Skeletal muscle satellite cell (primary cell): ENCODE results near the gene ADAMTS19.
A peak's percentile ranks its signal among the peaks of the same experiment; 100 is the strongest.
"Not testable (repeated sequence)": the region's sequence is repeated elsewhere in the genome, so short reads cannot be mapped to it uniquely, and the experiment has no call there.

Experiments used
- H3K27me3 ChIP-seq: 2 replicates; pipeline ENCODE4 v1.7.0; 2013; ENCODE audit warnings: low read length; ENCODE audit not compliant: control insufficient read depth, insufficient read depth
- H3K36me3 ChIP-seq: 2 replicates; pipeline ENCODE4 v1.7.0; 2013; ENCODE audit warnings: mild to moderate bottlenecking, control low read depth, low read length; ENCODE audit not compliant: insufficient read depth
- H3K4me1 ChIP-seq: 2 replicates; pipeline ENCODE4 v1.7.0; 2013; ENCODE audit warnings: low read length; ENCODE audit not compliant: control insufficient read depth, insufficient read depth
- H3K4me2 ChIP-seq: 2 replicates; pipeline ENCODE4 v1.7.0; 2013; ENCODE audit warnings: mild to moderate bottlenecking, low read length
- H3K4me3 ChIP-seq: 2 replicates; pipeline ENCODE4 v1.7.0; 2013; ENCODE audit warnings: low read length
- H3K9ac ChIP-seq: 2 replicates; pipeline ENCODE4 v1.7.0; 2013; ENCODE audit warnings: mild to moderate bottlenecking, low read depth, low read length, moderate library complexity
- H3K9me3 ChIP-seq: replicated peaks from 2 replicates; pipeline ENCODE4 v1.7.0; 2013; ENCODE audit warnings: mild to moderate bottlenecking, control low read depth, low read length

Gene ADAMTS19

DNA sequence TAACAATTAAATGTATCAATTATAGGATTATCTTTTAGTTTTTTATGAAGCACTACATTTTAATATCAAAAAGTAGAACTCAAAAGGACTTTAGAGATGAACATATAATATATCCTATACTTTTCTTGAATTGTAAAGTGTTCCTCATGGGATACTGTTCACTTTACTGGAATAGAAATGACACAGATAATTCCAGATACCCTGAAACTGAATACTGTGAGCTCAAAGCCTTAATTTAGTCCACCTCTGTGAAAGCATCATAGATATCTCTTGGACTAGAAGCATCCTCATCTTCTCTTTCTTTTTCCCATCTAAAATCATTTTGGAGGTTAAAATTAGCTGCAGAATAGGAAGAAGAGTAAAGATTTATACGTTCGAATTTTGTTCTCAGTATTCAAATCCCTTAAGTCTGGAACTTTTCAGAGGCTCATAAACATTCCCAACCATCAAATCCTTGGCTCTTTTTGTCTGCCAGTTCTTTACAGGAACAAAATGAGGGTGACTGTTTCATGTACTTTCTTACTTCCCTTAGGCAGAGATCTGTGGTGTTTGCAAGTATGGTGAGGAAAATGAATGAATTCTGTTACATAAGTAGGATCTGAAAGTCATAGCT lies 49.4 kb downstream of the ADAMTS19 start:
- Histone ChIP-seq H3K4me2 (no peak overlapping the region), H3K9me3 (no peaks in the 10 kb centered on the region), H3K9ac (no peak overlapping the region), H3K36me3 (no peaks in the 10 kb centered on the region), H3K4me1 (peaks cover 35% of the 10 kb centered on the region), H3K27me3 (no peaks in the 10 kb centered on the region), H3K4me3 (no peak overlapping the region)

- Histone ChIP-seq H3K9ac (no peak overlapping the region), H3K9me3 (no peaks in the 10 kb centered on the region), H3K4me2 (no peak overlapping the region), H3K36me3 (no peaks in the 10 kb centered on the region), H3K27me3 (no peaks in the 10 kb centered on the region), H3K4me1 (peaks cover 27% of the 10 kb centered on the region), H3K4me3 (no peak overlapping the region)
Observed at GRCh38 chr5:129511291-129511690, 51.2 kb downstream of the ADAMTS19 start.

DNA sequence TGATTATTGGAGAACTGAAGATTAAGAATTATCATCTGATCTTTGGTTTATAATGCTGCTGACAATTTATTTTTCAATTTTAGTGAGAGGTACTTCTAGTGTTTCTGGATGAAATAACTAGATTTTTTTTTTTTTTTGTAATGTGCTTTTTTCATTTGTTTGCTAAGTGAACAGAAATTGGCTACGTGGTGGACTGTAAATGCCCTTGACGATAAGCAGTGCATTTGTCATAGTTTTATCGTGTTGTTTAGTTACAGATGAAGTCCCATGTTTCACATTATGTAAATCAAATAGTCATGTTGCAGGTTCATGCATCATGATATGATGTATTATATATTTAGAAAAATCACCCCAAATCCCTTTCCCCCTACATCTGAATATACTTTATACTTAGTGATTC lies 81.0 kb downstream of the ADAMTS19 start:
- Histone ChIP-seq H3K36me3 (no peaks in the 10 kb centered on the region), H3K4me3 (no peak overlapping the region), H3K4me2 (no peak overlapping the region), H3K27me3 (no peaks in the 10 kb centered on the region), H3K9me3 (no peaks in the 10 kb centered on the region), H3K4me1 (no peaks in the 10 kb centered on the region), H3K9ac (no peak overlapping the region)

DNA sequence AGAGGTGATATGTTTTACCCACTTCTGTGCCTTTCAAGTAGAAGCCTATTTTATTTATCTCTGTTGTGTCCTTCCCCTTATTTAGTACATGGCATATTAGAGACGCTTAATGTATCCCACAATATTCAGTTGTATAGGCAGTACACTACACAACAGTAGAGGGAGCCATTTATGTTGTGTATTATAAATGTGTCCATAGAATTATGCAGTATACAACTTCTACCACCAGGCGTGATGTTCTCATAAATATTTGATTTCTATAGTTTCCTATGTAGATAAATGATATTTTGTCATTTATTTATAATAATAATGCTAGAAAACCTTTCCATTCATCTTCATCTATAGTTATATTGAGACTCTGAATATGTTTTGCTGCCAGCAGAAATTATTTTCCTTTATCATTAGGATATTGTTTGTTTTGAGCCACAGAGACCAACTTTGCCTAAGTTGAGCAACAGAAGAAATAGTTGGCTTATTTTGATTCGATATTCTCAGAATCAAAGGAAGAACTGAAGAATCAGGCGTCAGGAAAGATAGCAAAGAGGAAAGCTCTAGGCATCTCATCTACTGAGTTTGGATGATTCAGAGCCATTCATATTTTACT lies 81.7 kb downstream of the ADAMTS19 start:
- Histone ChIP-seq H3K4me3 (no peak overlapping the region), H3K36me3 (no peaks in the 10 kb centered on the region), H3K9me3 (no peaks in the 10 kb centered on the region), H3K4me1 (no peaks in the 10 kb centered on the region), H3K4me2 (no peak overlapping the region), H3K27me3 (no peaks in the 10 kb centered on the region), H3K9ac (no peak overlapping the region)

GRCh38 chr5:129547137-129547536 lies 87.0 kb downstream of the ADAMTS19 start:
- Histone ChIP-seq H3K4me2 (no peak overlapping the region), H3K9me3 (no peaks in the 10 kb centered on the region), H3K36me3 (no peaks in the 10 kb centered on the region), H3K27me3 (no peaks in the 10 kb centered on the region), H3K4me3 (no peak overlapping the region), H3K4me1 (no peaks in the 10 kb centered on the region), H3K9ac (no peak overlapping the region)

- Histone ChIP-seq H3K9me3 (no peaks in the 10 kb centered on the region), H3K9ac (no peak overlapping the region), H3K36me3 (no peaks in the 10 kb centered on the region), H3K27me3 (no peaks in the 10 kb centered on the region), H3K4me1 (no peaks in the 10 kb centered on the region), H3K4me3 (no peak overlapping the region), H3K4me2 (no peak overlapping the region)
Observed at GRCh38 chr5:129554134-129554904, 94.2 kb downstream of the ADAMTS19 start.

GRCh38 chr5:129563585-129563984 lies 103.5 kb downstream of the ADAMTS19 start:
- no peaks in the 10 kb centered on the region for H3K27me3 ChIP-seq

GRCh38 chr5:129569295-129569694 lies 109.2 kb downstream of the ADAMTS19 start:
- Histone ChIP-seq H3K36me3 (no peaks in the 10 kb centered on the region), H3K4me2 (no peak overlapping the region), H3K9ac (no peak overlapping the region), H3K9me3 (no peaks in the 10 kb centered on the region), H3K4me1 (no peaks in the 10 kb centered on the region), H3K4me3 (no peak overlapping the region), H3K27me3 (no peaks in the 10 kb centered on the region)

More at GRCh38 chr5:129563585-129563984, 103.5 kb downstream of the ADAMTS19 start:
- Histone ChIP-seq H3K4me2 (no peak overlapping the region), H3K36me3 (no peaks in the 10 kb centered on the region), H3K4me1 (no peaks in the 10 kb centered on the region), H3K4me3 (no peak overlapping the region), H3K9ac (no peak overlapping the region), H3K9me3 (no peaks in the 10 kb centered on the region)

GRCh38 chr5:129572060-129572459 lies 112.0 kb downstream of the ADAMTS19 start:
- Histone ChIP-seq H3K27me3 (no peaks in the 10 kb centered on the region), H3K4me1 (no peaks in the 10 kb centered on the region), H3K4me2 (no peak overlapping the region), H3K36me3 (no peaks in the 10 kb centered on the region), H3K9me3 (no peaks in the 10 kb centered on the region), H3K9ac (no peak overlapping the region), H3K4me3 (no peak overlapping the region)

DNA sequence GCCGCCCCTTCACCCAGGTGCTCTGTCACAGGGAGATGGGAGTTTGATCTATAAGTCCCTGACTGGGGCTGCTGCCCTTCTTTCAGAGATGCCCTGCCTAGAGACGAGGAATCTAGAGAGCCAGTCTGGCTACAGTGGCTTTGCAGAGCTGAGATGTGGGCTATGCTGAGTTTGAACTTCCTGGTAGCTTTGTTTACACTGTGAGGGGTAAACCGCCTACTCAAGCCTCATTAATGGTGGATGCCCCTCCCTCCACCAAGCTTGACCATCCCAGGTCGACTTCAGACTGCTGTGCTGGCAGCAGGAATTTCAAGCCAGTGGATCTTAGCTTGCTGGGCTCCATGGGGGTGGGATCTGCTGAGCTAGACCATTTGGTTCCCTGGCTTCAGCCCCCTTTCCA lies 124.4 kb downstream of the ADAMTS19 start:
- not testable (repeated sequence) for H3K9ac ChIP-seq, H3K36me3 ChIP-seq, H3K4me1 ChIP-seq, H3K4me3 ChIP-seq, H3K27me3 ChIP-seq, H3K4me2 ChIP-seq, H3K9me3 ChIP-seq

GRCh38 chr5:129591508-129592160 lies 131.5 kb downstream of the ADAMTS19 start:
- Histone ChIP-seq H3K27me3 (no peaks in the 10 kb centered on the region), H3K4me2 (peak overlapping the region; percentile 18), H3K9ac (no peak overlapping the region), H3K4me3 (no peak overlapping the region), H3K4me1 (peaks cover 5% of the 10 kb centered on the region), H3K36me3 (no peaks in the 10 kb centered on the region), H3K9me3 (no peaks in the 10 kb centered on the region)
